Heart left ventricle (tissue), 16 donors: ENCODE data around the gene ETV5. TPM values are rescaled to one million over a fixed set of nuclear protein-coding genes. Genes with fewer than 3 reads are reported as not detected.

Experiments used
- ATAC-seq, 4 donors: fragments of 200-7000 bp; cut with Tn5 transposase; one replicate each; pipeline ENCODE4 v1.9.1; 2020 to 2022; ENCODE audit warnings: moderate library complexity in 4 of 4, mild to moderate bottlenecking in 3 of 4, moderate number of reproducible peaks in 1 of 4
- DNase-seq, 5 donors: peaks; one replicate each; pipeline ENCODE4 v3.0.0-alpha.2; 2020
- H3K27ac ChIP-seq, 12 donors: fragments of 200-600 bp; sonication (generic) in 4 of 12; one replicate each; pipeline versions ENCODE4 v1.5.0 to v1.8.0; 2016 to 2022; ENCODE audit warnings: mild to moderate bottlenecking in 2 of 12
- H3K27me3 ChIP-seq, 9 donors: fragments of 200-600 bp; sonication (generic) in 2 of 9; one replicate each; pipeline versions ENCODE4 v1.5.1 to v1.8.0; 2016 to 2022; ENCODE audit warnings: mild to moderate bottlenecking in 3 of 9
- H3K36me3 ChIP-seq, 9 donors: fragments of 200-600 bp; sonication (generic) in 2 of 9; one replicate each; pipeline versions ENCODE4 v1.5.0 to v1.8.0; 2018 to 2022; ENCODE audit warnings: mild to moderate bottlenecking in 2 of 9
- H3K4me1 ChIP-seq, 12 donors: fragments of 200-600 bp; sonication (generic) in 4 of 12; one replicate each; pipeline versions ENCODE4 v1.5.0 to v1.8.0; 2016 to 2022; ENCODE audit warnings: mild to moderate bottlenecking in 3 of 12
- H3K4me3 ChIP-seq, 12 donors: fragments of 200-600 bp; sonication (generic) in 4 of 12; one replicate each; pipeline versions ENCODE4 v1.5.0 to v1.8.0; 2017 to 2022; ENCODE audit warnings: mild to moderate bottlenecking in 9 of 12, moderate library complexity in 4 of 12
- H3K9me3 ChIP-seq, 12 donors: fragments of 200-600 bp; sonication (generic) in 4 of 12; one replicate each; pipeline versions ENCODE4 v1.5.0 to v1.8.0; 2016 to 2022; ENCODE audit warnings: mild to moderate bottlenecking in 1 of 12
- CTCF ChIP-seq, 12 donors: fragments of 200-600 bp; sonication (generic) in 4 of 12; IDR thresholded peaks; one replicate each; pipeline versions ENCODE4 v1.5.0 to v1.8.0; 2018 to 2022; ENCODE audit warnings: antibody characterized with exemption in 12 of 12, mild to moderate bottlenecking in 5 of 12
- POLR2A ChIP-seq, 2 donors: fragments of 450-650 bp; IDR thresholded peaks; one replicate each; pipeline ENCODE4 v1.6.1; 2017; ENCODE audit warnings: antibody characterized with exemption in 2 of 2, mild to moderate bottlenecking in 2 of 2, moderate library complexity in 2 of 2
- WGBS, 4 donors: extraction: QIAGEN DNeasy Blood & Tissue Kit in 2 of 4; methylation state at CpG; one replicate each; pipeline versions ENCODE4 v1.1.5 to v1.1.7; 2013 to 2018; 5-methylcytosine and 5-hydroxymethylcytosine counted together
- intact Hi-C, 10 donors: fragments of 100-400 bp; cut with DNase I; formaldehyde crosslinking; loops; one replicate each; pipeline versions ENCODE4 v1.11.1 to v1.14.2; 2022
- polyA plus RNA-seq, 2 donors: library from polyadenylated mRNA; stranded (reverse); fragments of 200-250 nt; gene quantifications; one replicate each; pipeline ENCODE4 v1.2.3, GENCODE V29; 2013
- total RNA-seq, 9 donors: library from RNA; depleted of rRNA in 2 of 9; stranded (reverse); fragments of >200 nt in 2 of 9; fragmentation: NEBNext Ultra II Directional in 3 of 9; extraction: Animal tissue kit (Norgen Biotek cat#: 25700) in 3 of 9; gene quantifications; one replicate each; pipeline versions ENCODE4 v1.1.0 to v1.2.4, GENCODE V29; 2016 to 2023
- donor health status: ischemic (EF 13 %, LVEDD 7.1; RV severe dilation, severe dysfunction).
- donor health status: healthy with polysubstance abuse.
- donor health status: DM: no; HTN: yes; CAD: no.
- donor health status: DM: no; HTN: no; CAD: no.
- donor health status: ischemic (EF 25% LVEDD 6.9; RV normal size, moderate dysfunction).
- donor health status: ischemic (EF 25% LVEDD 5.7; RV mildly dilated, moderate dysfunction).
- donor health status: healthy.
- donor health status: DM: yes; HTN: yes; CAD: no.
- donor health status: ischemic (EF 35%, LVEDD 5.7; RV mildly dilated, moderate dysfunction).
- donor health status: nonischemic (EF 11% LVEDD 7.7; RV severe dilation, severe dysfunction).
- donor health status: DM: yes; HTN: yes; CAD: no.
- donor health status: PGD.
- donor health status: ischemic (EF 29% LVEDD 5.4; RV normal size, mild dysfunction).
- donor health status: nonischemic (EF 23%, LVEDD 6.1; RV moderate dilation, normal function).

The ETV5 gene
- total and polyA plus RNA-seq, 11 donors, result 0.65 to 29.9 (median 6.9) TPM

GRCh38 chr3:186097663-186098451, 11.0 kb downstream of the ETV5 start:
- intact Hi-C loops, result loop anchor here in 1 of 10 donors (5.0 kb wide), 1 partner anchor 144 kb away; no protein-coding TSS in a partner anchor
- Histone ChIP-seq H3K4me3 (peak overlapping the region in 11 of 12 donors; percentile 0 to 62 (median 49)), H3K9me3 (no peaks in the 10 kb centered on the region), H3K4me1 (peaks cover 0 to 56% (median 25%) of the 10 kb centered on the region in 12 donors), H3K27me3 (no peaks in the 10 kb centered on the region), H3K27ac (peak overlapping the region in 5 of 12 donors; percentile 20 to 64 (median 43)), H3K36me3 (peaks cover 0 to 6% (median 0%) of the 10 kb centered on the region in 9 donors)
- ATAC-seq (peak; percentile 84 to 94 (median 92)), DNase-seq (peak; percentile 67 to 75 (median 69))
- WGBS, 4 donors, result 0 to 1% (median 1%) methylated on average over 16 of the region's 16 CpGs
- no peak for TF ChIP-seq CTCF (IDR thresholded peaks at IDR 0.05)
- no peak for TF ChIP-seq POLR2A (IDR thresholded peaks at IDR 0.05)

GRCh38 chr3:186097317-186097662, 11.6 kb downstream of the ETV5 start:
- TF ChIP-seq CTCF (IDR thresholded peaks at IDR 0.05) (no peak), POLR2A (IDR thresholded peaks at IDR 0.05) (no peak)

GRCh38 chr3:186096290-186096689, 12.6 kb downstream of the ETV5 start:
- TF ChIP-seq POLR2A (IDR thresholded peaks at IDR 0.05) (no peak), CTCF (IDR thresholded peaks at IDR 0.05) (no peak)
- DNase-seq (no peak), ATAC-seq (no peak)
- WGBS, 4 donors, result 80 to 90% (median 87%) methylated on average over 2 of the region's 2 CpGs
- intact Hi-C loops, result loop anchor here in 1 of 10 donors (5.0 kb wide), 1 partner anchor 146 kb away; no protein-coding TSS in a partner anchor
- Histone ChIP-seq H3K4me3 (no peak overlapping the region), H3K9me3 (no peaks in the 10 kb centered on the region), H3K27ac (peak overlapping the region in 1 of 12 donors; percentile 57), H3K27me3 (no peaks in the 10 kb centered on the region), H3K4me1 (peaks cover 0 to 56% (median 25%) of the 10 kb centered on the region in 12 donors), H3K36me3 (no peaks in the 10 kb centered on the region)

More at GRCh38 chr3:186097317-186097662, 11.6 kb downstream of the ETV5 start:
- intact Hi-C loops, result loop anchor here in 1 of 10 donors (5.0 kb wide), 1 partner anchor 145 kb away; no protein-coding TSS in a partner anchor
- Histone ChIP-seq H3K36me3 (peaks cover 0 to 6% (median 0%) of the 10 kb centered on the region in 9 donors), H3K4me1 (peaks cover 0 to 56% (median 25%) of the 10 kb centered on the region in 12 donors), H3K27me3 (no peaks in the 10 kb centered on the region), H3K9me3 (no peaks in the 10 kb centered on the region), H3K4me3 (peak overlapping the region in 9 of 12 donors; percentile 40 to 62 (median 50)), H3K27ac (no peak overlapping the region)
- ATAC-seq (no peak), DNase-seq (no peak)
- WGBS, 4 donors, result 20 to 30% (median 26%) methylated on average over 4 of the region's 4 CpGs

- intact Hi-C loops, result loop anchor here in 1 of 10 donors (5.0 kb wide), 1 partner anchor 147 kb away; no protein-coding TSS in a partner anchor
- 69 to 91% (median 79%) methylated on average over 8 of the region's 8 CpGs for WGBS, 4 donors
- Histone ChIP-seq H3K4me1 (peaks cover 0 to 56% (median 25%) of the 10 kb centered on the region in 12 donors), H3K27me3 (no peaks in the 10 kb centered on the region), H3K4me3 (peak overlapping the region in 1 of 12 donors; percentile 7), H3K36me3 (no peaks in the 10 kb centered on the region), H3K9me3 (no peaks in the 10 kb centered on the region), H3K27ac (peak overlapping the region in 1 of 12 donors; percentile 57)
- TF ChIP-seq CTCF (IDR thresholded peaks at IDR 0.05), result no peak
- no peak for TF ChIP-seq POLR2A (IDR thresholded peaks at IDR 0.05)
- DNase-seq (no peak), ATAC-seq (peak in 3 of 4 donors; percentile 33 to 49 (median 46))
Observed at GRCh38 chr3:186095561-186096081, 13.3 kb downstream of the ETV5 start.
